Smooth muscle cell of the brain vasculature (primary cell): ENCODE results near the gene MYL7.

Experiments used
- DNase-seq: peaks from one replicate; pipeline ENCODE4 v3.0.0-alpha.2; 2012; ENCODE audit warnings: low read depth, low spot score

Gene MYL7

DNA sequence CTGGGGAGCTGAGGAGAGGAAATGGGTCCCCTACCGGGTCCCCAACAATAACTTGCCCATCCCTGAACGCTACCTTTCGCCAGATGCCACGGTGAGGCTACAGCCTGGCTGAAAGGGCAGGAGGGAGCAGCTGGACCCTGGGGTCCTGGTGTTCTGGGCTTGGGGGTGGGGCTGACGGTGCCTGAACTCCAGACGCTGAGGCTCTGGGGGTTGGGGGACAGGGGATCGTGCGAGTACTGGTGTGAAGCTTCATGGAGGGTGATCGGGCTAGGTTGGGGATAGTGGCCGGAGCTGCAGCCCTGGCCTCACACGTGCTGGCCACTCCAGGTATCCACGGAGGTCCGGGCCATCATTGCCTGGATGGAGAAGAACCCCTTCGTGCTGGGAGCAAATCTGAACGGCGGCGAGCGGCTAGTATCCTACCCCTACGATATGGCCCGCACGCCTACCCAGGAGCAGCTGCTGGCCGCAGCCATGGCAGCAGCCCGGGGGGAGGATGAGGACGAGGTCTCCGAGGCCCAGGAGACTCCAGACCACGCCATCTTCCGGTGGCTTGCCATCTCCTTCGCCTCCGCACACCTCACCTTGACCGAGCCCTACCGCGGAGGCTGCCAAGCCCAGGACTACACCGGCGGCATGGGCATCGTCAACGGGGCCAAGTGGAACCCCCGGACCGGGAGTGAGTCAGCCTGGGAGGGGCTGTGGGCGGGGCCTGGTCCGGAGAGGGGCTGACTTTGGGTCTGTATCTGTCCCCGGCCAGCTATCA lies 28.7 kb downstream of the MYL7 start:
- no peak for DNase-seq

DNA sequence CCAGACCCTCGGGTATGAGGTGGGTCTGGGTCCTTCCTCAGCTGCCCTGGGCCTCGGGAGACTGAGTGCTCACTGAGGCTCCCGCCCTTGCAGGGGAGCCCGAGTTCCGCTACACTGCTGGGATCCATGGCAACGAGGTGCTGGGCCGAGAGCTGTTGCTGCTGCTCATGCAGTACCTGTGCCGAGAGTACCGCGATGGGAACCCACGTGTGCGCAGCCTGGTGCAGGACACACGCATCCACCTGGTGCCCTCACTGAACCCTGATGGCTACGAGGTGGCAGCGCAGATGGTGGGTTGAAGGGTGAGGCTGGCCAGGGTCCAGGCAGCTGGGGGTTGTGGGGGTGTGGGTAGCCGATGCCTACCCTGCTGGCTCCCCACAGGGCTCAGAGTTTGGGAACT lies 29.4 kb downstream of the MYL7 start:
- DNase-seq, result no peak

- no peak for DNase-seq
Observed at GRCh38 chr7:44110719-44111635, 30.2 kb downstream of the MYL7 start.

GRCh38 chr7:44109991-44110390 lies 31.1 kb downstream of the MYL7 start:
- no peak for DNase-seq

DNA sequence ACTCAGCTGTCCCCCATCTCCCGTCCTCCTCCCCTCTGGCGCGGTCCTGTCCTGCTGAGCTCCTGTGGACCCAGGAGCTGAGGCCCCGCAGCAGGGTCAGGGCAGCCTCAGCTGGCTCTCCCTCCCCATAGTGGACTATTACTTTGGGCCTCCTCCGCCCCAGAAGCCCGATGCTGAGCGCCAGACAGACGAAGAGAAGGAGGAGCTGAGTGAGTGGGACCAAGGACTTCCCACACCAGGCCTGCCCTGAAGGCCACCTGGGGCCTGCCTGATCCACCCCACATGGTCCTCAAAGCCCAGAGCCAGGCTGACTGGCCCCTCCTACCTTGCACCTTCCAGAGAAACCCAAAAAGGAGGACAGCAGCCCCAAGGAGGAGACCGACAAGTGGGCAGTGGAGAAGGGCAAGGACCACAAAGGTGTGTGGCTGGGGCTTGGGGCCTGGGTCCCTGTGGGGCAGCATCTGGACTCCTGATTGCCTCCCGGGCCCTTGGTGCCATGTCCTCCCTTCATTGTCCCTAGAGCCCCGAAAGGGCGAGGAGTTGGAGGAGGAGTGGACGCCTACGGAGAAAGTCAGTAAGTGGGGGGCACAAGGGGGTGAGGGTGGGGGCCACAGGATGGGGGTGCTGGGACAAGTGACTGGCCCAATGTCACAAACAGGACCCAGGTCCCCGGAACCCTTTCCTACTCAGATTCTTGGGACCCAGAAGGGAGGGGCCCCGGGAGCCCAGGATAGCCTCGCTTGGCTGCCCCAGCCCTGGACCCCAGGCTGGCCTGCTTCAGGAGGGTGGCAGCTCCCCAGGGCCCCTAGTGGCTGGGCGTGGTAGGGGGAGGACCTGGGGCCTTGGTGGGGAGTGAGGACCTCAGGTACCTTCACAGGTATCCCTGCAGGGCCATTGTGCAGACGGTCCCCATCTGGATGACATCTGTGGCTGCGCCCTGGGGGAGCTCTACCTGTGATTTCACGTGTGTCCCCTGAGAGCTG lies 32.1 kb downstream of the MYL7 start:
- DNase-seq, result no peak

DNA sequence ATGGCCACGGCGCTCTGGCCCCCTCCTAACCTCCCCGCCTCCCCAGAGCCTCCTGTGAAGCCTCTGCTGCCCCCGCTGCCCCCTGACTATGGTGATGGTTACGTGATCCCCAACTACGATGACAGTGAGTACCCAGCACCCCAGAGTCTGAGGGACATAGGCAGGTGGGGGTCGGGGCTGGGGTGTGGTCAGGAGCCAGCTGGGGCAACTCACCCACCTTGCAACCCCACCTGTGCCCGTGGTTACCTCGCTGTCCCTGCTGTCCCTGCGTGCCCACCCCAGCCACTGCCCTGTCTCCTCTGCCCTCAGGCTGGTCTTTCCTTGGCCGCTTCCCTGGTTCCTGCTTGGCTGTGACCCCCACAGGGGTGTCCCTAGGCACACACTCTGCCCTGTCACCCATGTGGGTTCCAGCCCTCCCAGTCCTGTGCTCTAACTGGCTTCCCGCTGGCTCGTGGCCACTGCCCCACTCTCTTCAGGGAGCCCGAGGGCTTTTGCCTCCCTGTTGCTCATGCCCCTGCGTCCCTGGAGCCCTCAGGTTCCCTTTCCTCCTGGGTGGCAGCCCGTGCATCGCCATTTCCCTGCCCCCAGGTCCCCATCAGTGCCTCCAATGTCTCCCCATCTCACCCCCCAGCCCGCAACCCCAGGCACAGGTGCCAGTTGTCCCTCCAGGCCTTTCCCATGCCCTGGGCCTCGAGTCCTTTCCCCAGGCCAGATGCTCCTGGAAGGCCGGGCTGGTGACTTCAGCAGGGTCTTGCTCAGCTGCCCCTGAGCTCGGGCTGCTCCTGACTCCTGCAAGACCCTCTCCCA lies 33.0 kb downstream of the MYL7 start:
- no peak for DNase-seq

DNA sequence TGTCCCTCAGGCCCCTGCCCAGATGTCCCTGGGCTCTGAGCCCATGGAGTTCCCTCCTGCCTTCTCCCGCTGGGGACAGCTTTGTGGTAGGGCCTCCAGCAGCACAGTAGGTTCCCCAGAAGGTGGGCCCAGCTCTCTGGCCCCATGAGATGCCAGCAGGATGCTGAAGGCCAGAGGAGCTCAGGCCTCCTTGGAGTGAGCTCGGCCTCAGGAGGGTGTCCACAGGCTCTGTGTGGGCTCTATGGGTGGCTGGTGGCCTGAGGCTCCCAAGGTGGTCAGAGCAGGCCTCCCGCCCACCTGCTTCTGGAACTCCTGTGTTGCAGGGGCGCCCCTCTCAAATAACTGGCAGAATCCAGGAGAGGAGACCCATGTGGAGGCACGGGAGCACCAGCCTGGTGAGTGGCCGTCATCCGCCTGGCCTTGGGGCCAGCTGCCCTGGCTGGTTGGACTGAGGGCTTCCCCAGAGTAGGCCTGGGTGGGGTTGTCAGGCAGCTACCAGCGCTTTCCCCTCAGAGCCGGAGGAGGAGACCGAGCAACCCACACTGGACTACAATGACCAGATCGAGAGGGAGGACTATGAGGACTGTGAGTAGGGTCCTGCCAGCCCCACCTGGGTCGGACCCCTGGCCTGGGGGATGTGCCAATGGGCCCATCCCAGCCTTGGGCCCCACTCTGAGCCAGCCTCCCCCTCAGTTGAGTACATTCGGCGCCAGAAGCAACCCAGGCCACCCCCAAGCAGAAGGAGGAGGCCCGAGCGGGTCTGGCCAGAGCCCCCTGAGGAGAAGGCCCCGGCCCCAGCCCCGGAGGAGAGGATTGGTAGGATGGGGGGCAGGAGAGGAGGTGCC lies 33.8 kb downstream of the MYL7 start:
- DNase-seq, result no peak

DNA sequence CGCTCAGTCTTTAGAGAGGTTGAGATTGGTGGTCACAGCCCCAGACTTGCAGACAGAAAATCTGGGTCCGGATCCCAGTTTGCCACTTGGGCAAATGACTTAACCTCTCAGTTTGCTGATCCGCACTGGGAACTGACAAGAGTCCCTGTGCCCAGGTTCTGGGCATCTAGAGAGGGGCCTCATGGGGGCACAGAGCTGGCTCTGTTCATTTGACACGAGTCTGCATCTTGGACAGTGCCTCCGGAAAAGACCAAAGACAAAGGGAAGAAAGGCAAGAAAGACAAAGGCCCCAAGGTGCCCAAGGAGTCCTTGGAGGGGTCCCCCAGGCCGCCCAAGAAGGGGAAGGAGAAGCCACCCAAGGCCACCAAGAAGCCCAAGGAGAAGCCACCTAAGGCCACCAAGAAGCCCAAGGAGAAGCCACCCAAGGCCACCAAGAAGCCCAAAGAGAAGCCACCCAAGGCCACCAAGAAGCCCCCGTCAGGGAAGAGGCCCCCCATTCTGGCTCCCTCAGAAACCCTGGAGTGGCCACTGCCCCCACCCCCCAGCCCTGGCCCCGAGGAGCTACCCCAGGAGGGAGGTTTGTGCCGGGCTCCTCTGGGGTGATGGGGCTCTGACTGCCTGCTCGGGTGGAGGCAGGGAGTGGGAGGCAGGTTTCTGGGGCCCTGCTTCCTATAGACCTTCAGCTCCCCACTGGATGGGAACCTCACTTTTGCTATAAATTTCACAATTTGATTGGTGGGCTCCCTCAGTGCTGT lies 34.6 kb downstream of the MYL7 start:
- DNase-seq, result no peak

DNA sequence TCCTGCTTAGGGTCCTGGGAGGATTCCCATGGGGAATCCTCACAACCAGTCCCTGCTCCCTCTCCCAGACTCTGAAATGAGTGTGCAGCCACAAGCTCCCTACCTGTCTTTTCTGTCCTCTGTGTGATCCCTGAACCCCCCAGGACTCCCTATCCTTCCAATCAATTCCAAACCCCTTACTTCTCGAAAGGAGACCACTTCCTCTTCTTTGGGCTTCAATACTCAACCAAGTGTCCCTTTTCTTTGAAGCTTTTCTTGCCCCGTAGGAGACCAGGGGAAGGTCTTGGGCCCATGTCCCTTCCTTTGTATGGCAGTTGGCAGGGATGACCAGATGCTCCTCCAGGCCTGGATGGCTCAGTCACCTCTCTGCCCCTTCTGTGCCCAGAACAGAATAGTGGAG lies 35.3 kb downstream of the MYL7 start:
- DNase-seq, result no peak

DNA sequence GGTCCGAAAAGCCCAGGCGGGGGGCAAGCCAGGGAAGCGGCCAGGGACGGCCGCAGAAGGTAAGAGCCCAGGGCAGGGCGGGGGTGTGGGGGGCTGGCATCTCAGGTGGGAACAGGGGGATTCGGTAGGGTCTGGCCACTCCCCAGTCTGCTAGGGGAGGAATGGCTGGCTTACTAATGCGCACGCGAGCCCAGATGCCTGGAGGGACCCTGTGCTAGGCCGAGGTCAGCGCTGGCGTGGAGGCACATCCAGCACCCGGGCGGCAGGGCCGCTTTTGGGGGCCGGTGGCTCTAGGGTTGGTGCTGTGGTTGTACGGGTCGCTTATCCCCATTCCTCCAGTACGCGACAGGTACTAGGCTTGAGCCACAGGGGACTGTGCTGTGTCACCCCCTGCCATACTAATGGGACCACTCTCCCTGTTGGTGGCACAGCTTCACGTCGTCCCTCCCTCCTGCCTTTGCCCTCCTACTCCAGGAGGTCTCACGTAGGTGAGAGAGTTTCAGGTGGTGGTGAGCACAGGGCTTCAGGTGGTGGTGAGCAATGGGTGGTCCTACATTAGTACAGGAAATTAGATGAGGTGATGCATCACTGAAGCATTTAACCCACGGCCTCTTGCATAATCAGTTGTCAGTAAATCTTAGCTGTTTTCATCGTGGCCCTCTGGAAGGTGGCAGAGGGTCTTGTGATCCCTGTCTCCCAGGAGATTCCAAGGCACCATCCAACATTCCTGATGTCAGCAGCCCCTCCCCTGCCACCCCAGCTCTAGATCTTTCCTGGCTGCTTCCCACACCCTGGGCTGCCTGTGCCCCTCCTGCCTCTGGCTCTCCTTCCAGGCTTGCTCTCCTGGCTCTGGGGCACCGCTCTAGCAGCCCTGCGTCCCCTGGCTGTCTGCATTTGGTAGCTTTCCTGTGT lies 36.0 kb downstream of the MYL7 start:
- DNase-seq, result no peak

DNA sequence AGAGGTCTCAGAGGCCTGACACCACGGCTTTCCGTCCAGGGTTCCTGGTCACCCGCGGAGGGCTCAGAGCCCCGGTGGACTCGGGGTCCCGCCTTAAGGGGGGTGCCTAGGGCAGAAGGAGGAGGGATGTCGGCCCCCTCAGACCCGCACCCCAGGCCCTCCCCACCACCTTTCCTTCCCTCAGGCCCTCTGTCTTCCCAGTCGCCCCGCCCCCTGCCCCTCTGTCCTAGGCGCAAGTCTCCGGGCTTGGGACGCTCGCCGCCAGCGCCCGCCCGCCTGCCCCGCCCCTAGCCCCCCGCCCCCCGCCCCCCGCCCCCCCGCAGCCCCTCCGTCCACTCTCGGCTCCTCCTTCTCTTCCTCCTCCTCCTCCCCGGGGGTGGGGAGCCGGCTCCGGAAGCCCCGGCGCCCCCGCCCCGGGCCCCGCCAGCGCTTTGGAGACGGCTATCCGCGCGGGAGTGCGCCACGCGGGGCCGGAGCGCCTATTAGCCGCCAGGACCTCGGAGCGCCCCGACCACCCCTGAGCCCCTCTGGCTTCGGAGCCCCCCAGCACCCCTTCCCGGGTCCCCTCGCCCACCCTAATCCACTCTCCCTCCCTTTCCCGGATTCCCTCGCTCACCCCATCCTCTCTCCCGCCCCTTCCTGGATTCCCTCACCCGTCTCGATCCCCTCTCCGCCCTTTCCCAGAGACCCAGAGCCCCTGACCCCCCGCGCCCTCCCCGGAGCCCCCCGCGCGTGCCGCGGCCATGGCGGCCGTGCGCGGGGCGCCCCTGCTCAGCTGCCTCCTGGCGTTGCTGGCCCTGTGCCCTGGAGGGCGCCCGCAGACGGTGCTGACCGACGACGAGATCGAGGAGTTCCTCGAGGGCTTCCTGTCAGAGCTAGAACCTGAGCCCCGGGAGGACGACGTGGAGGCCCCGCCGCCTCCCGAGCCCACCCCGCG lies 36.9 kb downstream of the MYL7 start, which contains the start of gene AEBP1:
Gene AEBP1, plus strand, starts transcription at position 423 of the 937 bp plus-strand sequence. Its CDS starts 321 bp downstream, at position 744.
- DNase-seq, result no peak

GRCh38 chr7:44103566-44103922 lies 37.6 kb downstream of the MYL7 start:
- no peak for DNase-seq

DNA sequence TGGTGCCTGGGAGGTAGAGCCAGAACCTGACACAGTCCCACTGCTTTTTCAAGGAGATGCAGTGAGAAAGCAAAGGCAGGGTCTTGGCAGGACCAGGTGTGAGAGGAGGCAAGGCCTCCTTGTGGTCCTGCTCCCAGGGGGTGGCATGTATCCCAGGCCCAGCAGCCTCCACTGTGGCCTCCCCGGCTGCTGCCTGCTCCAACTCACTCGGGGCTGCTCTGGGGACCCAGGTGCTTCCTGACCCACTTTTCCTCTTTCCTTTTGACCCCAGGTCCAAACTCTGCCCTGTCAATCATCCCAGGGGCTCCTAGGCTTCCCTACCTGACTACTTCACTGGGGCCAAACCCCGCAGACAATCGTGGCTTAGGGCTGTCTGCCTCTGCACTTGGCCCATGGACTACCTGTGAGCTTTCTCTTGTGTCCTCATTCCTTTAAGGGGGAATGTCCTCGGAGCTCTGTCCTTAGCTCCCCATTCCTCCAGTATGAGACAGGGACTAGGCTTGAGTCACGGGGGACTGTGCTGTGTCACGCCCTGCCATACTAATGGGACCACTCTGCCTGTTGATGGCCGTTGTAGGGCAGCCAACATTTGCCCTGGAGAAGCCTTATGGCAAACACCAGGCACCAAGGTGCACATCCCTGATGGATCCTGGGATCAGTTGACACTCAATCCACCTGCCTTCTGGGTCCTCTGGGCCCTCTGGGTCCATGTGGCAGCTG lies 38.1 kb downstream of the MYL7 start:
- no peak for DNase-seq

DNA sequence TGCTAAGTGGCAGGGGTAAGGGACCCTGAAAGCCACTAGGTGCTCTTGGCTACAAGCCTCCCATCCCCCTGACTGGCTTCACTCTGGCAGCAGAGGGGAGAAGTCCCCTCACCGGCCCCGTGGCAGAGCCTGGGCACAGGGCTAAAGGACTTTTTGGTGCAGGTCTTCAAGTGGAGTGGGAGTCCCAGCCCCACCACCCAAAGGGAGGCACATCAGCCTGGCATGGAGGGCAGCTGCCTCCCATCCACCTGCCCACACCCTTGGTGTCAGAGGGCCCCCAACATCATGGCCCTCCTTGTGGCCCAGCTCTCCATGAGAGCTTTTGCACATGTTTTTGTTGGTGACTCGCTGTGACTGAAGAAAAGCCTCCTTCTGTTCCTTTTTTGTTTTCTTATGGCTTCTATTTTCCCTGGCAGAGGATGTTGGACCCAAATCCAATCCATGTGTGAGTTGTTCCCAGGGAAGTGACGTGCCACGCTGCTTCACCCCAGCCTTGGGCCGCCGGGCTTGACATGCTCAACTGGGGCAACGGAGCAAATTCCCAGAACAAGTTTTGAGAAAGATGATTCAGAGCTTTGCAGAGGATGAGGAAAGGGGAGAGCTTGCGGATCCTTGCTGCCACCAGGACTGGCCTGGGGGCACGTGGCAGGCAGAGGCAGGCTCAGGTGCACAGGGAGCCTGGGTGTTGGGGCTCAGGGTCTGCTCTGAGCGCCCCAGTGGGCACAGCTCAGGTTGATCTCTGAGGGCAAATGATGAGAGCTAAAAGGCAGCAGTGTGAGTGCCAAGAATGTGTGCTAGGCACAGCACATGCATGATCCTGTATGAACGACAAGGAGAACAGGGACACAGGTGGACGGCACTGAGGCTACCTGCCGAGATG lies 38.9 kb downstream of the MYL7 start:
- no peak for DNase-seq

DNA sequence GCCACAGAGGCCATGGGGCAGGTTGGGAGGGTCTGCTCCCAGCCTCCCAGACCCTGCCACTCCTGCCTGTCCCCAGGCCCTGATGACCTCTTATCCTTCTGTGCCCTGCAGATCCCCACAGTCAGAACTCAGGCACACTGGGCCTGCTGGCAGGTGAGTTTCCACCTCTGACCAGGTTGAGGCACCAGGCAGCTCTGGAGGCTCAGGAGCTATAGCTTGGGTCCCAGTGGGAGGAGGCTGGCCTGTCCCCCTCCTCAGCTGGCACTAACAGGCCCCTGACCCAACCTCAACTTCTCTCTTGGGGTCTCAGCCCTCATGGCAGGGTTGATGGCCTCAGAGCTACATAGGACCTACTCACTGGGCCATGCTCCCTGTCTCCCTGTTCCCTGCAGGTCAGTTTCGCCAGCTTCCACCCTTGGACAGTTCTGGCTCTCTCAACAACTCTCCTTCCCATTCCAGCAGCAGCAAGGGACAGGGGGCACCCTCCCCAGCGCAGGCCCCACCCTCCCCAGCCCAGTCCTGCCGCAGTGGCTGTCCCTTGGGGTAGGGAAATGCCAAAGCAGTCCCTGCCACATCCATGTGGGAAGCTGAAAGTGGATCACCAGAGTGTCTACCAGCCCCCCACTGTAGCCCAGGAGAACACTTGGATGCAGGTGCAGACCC lies 39.7 kb downstream of the MYL7 start:
- DNase-seq, result no peak
